Measurements from ENCODE around the gene B4GALNT2.
"Not testable (repeated sequence)": the region's sequence is repeated elsewhere in the genome, so short reads cannot be mapped to it uniquely, and the experiment has no call there.

The B4GALNT2 gene

GRCh38 chr17:49180303-49180702 is 47.7 kb downstream of the B4GALNT2 start:
- H3K4me1 ChIP-seq (ENCODE audit: control insufficient read depth, insufficient read depth, low read length, unreplicated experiment) = no peaks in the 10 kb centered on the region
- no peaks in the 10 kb centered on the region for H3K79me2 ChIP-seq (ENCODE audit: control insufficient read depth, insufficient read depth, low read length, unreplicated experiment)
- H2AFZ ChIP-seq (ENCODE audit: low read length, unreplicated experiment) = no peak overlapping the region
- H3K27ac ChIP-seq (ENCODE audit: low read depth, low read length) = no peak overlapping the region
- H3K4me3 ChIP-seq (ENCODE audit: low read depth, low read length) = no peak overlapping the region
- no peaks in the 10 kb centered on the region for H3K36me3 ChIP-seq (ENCODE audit: insufficient read depth, low read length)
- peaks cover 7% of the 10 kb centered on the region; the same call in 1 of the 2 replicates for H3K27me3 ChIP-seq (ENCODE audit: insufficient read depth, low read length)

GRCh38 chr17:49180998-49181635 is 48.5 kb downstream of the B4GALNT2 start:
- Histone ChIP-seq H3K4me1 (ENCODE audit: control insufficient read depth, insufficient read depth, low read length, unreplicated experiment) (no peaks in the 10 kb centered on the region), H3K79me2 (ENCODE audit: control insufficient read depth, insufficient read depth, low read length, unreplicated experiment) (no peaks in the 10 kb centered on the region), H3K27me3 (ENCODE audit: insufficient read depth, low read length) (no peaks in the 10 kb centered on the region), H3K4me3 (ENCODE audit: low read depth, low read length) (no peak overlapping the region), H3K27ac (ENCODE audit: low read depth, low read length) (no peak overlapping the region), H2AFZ (ENCODE audit: low read length, unreplicated experiment) (no peak overlapping the region), H3K36me3 (ENCODE audit: insufficient read depth, low read length) (no peaks in the 10 kb centered on the region)

- Histone ChIP-seq H3K79me2 (ENCODE audit: control insufficient read depth, insufficient read depth, low read length, unreplicated experiment) (no peaks in the 10 kb centered on the region), H2AFZ (ENCODE audit: low read length, unreplicated experiment) (no peak overlapping the region), H3K27ac (ENCODE audit: low read depth, low read length) (no peak overlapping the region), H3K4me1 (ENCODE audit: control insufficient read depth, insufficient read depth, low read length, unreplicated experiment) (no peaks in the 10 kb centered on the region), H3K36me3 (ENCODE audit: insufficient read depth, low read length) (no peaks in the 10 kb centered on the region), H3K27me3 (ENCODE audit: insufficient read depth, low read length) (no peaks in the 10 kb centered on the region), H3K4me3 (ENCODE audit: low read depth, low read length) (no peak overlapping the region)
Measured at GRCh38 chr17:49183341-49183740, 50.8 kb downstream of the B4GALNT2 start.

- Histone ChIP-seq H3K27ac (ENCODE audit: low read depth, low read length) (no peak overlapping the region), H2AFZ (ENCODE audit: low read length, unreplicated experiment) (no peak overlapping the region), H3K4me3 (ENCODE audit: low read depth, low read length) (no peak overlapping the region), H3K36me3 (ENCODE audit: insufficient read depth, low read length) (no peaks in the 10 kb centered on the region), H3K79me2 (ENCODE audit: control insufficient read depth, insufficient read depth, low read length, unreplicated experiment) (no peaks in the 10 kb centered on the region), H3K4me1 (ENCODE audit: control insufficient read depth, insufficient read depth, low read length, unreplicated experiment) (no peaks in the 10 kb centered on the region), H3K27me3 (ENCODE audit: insufficient read depth, low read length) (no peaks in the 10 kb centered on the region)
Measured at GRCh38 chr17:49183801-49184200, 51.2 kb downstream of the B4GALNT2 start.

- not testable (repeated sequence) for H3K27me3 ChIP-seq (ENCODE audit: insufficient read depth, low read length); H2AFZ ChIP-seq (ENCODE audit: low read length, unreplicated experiment); H3K27ac ChIP-seq (ENCODE audit: low read depth, low read length); H3K36me3 ChIP-seq (ENCODE audit: insufficient read depth, low read length); H3K4me1 ChIP-seq (ENCODE audit: control insufficient read depth, insufficient read depth, low read length, unreplicated experiment); H3K4me3 ChIP-seq (ENCODE audit: low read depth, low read length); H3K79me2 ChIP-seq (ENCODE audit: control insufficient read depth, insufficient read depth, low read length, unreplicated experiment)
Measured at GRCh38 chr17:49184522-49184921, 52.0 kb downstream of the B4GALNT2 start.

- not testable (repeated sequence) for H3K36me3 ChIP-seq (ENCODE audit: insufficient read depth, low read length); H3K4me1 ChIP-seq (ENCODE audit: control insufficient read depth, insufficient read depth, low read length, unreplicated experiment); H3K4me3 ChIP-seq (ENCODE audit: low read depth, low read length); H3K79me2 ChIP-seq (ENCODE audit: control insufficient read depth, insufficient read depth, low read length, unreplicated experiment); H2AFZ ChIP-seq (ENCODE audit: low read length, unreplicated experiment); H3K27ac ChIP-seq (ENCODE audit: low read depth, low read length); H3K27me3 ChIP-seq (ENCODE audit: insufficient read depth, low read length)
Measured at GRCh38 chr17:49185381-49185780, 52.8 kb downstream of the B4GALNT2 start.

- Histone ChIP-seq H3K79me2 (ENCODE audit: control insufficient read depth, insufficient read depth, low read length, unreplicated experiment) (no peaks in the 10 kb centered on the region), H3K4me3 (ENCODE audit: low read depth, low read length) (no peak overlapping the region), H3K36me3 (ENCODE audit: insufficient read depth, low read length) (no peaks in the 10 kb centered on the region), H2AFZ (ENCODE audit: low read length, unreplicated experiment) (no peak overlapping the region), H3K4me1 (ENCODE audit: control insufficient read depth, insufficient read depth, low read length, unreplicated experiment) (no peaks in the 10 kb centered on the region), H3K27ac (ENCODE audit: low read depth, low read length) (no peak overlapping the region), H3K27me3 (ENCODE audit: insufficient read depth, low read length) (no peaks in the 10 kb centered on the region)
Measured at GRCh38 chr17:49187301-49187700, 54.7 kb downstream of the B4GALNT2 start.

- Histone ChIP-seq H3K79me2 (ENCODE audit: control insufficient read depth, insufficient read depth, low read length, unreplicated experiment) (no peaks in the 10 kb centered on the region), H2AFZ (ENCODE audit: low read length, unreplicated experiment) (no peak overlapping the region), H3K4me3 (ENCODE audit: low read depth, low read length) (no peak overlapping the region), H3K4me1 (ENCODE audit: control insufficient read depth, insufficient read depth, low read length, unreplicated experiment) (no peaks in the 10 kb centered on the region), H3K27me3 (ENCODE audit: insufficient read depth, low read length) (no peaks in the 10 kb centered on the region), H3K27ac (ENCODE audit: low read depth, low read length) (no peak overlapping the region), H3K36me3 (ENCODE audit: insufficient read depth, low read length) (no peaks in the 10 kb centered on the region)
Measured at GRCh38 chr17:49190932-49191331, 58.4 kb downstream of the B4GALNT2 start.

GRCh38 chr17:49191409-49191916 is 58.9 kb downstream of the B4GALNT2 start:
- H3K4me3 ChIP-seq (ENCODE audit: low read depth, low read length) = peak overlapping the region; percentile 94
- H3K79me2 ChIP-seq (ENCODE audit: control insufficient read depth, insufficient read depth, low read length, unreplicated experiment) = no peaks in the 10 kb centered on the region
- H3K36me3 ChIP-seq (ENCODE audit: insufficient read depth, low read length) = no peaks in the 10 kb centered on the region
- peak overlapping the region; percentile 86 for H2AFZ ChIP-seq (ENCODE audit: low read length, unreplicated experiment)
- H3K27ac ChIP-seq (ENCODE audit: low read depth, low read length) = peak overlapping the region; percentile 91
- no peaks in the 10 kb centered on the region for H3K27me3 ChIP-seq (ENCODE audit: insufficient read depth, low read length)
- H3K4me1 ChIP-seq (ENCODE audit: control insufficient read depth, insufficient read depth, low read length, unreplicated experiment) = no peaks in the 10 kb centered on the region

- Histone ChIP-seq H3K4me1 (ENCODE audit: control insufficient read depth, insufficient read depth, low read length, unreplicated experiment) (peaks cover under 1% of the 10 kb centered on the region), H3K79me2 (ENCODE audit: control insufficient read depth, insufficient read depth, low read length, unreplicated experiment) (no peaks in the 10 kb centered on the region), H3K27me3 (ENCODE audit: insufficient read depth, low read length) (no peaks in the 10 kb centered on the region), H3K36me3 (ENCODE audit: insufficient read depth, low read length) (no peaks in the 10 kb centered on the region), H2AFZ (ENCODE audit: low read length, unreplicated experiment) (peak overlapping the region; percentile 87), H3K27ac (ENCODE audit: low read depth, low read length) (peak overlapping the region; percentile 91), H3K4me3 (ENCODE audit: low read depth, low read length) (peak overlapping the region; percentile 94)
Measured at GRCh38 chr17:49191917-49192741, 59.6 kb downstream of the B4GALNT2 start.
